ENCODE measurements around the gene TRIP12. TPM values are rescaled to one million over a fixed set of nuclear protein-coding genes. Genes with fewer than 3 reads are reported as not detected.

The TRIP12 gene
- total and polyA plus RNA-seq, 2 experiments from 2014 or later = 21.5 to 133 TPM

DNA sequence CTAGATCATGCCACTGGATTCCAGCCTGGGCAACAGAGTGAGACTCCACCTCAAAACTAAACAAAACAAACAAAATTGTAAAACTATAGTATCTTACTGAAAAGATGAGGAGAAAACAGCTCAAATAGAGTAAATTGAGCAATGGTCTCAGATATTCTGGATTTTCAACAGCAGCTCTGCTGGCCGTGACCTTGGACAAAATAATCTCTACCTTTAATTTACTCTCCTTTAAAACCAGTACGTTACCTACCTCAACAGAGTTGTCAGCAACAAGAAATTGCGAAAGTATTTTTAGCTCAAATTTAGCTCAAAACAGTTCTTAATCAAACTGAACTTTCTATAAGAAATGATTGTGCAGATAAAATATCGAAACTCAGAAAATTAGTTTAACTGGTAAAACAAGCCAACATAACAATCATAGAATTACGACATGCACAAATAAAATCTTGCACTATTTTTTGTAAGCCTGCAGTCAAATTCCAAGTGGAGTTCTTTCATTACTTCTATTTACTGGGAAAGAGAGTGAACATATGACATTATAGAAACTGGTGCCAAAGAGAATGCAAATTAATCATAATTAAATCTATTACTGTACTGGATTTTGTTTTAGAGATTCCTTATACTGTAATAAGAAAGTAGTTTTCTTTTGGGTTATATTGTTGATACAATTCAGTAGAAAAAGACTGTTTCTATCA is 40.8 kb downstream of the TRIP12 start (continued):
- no peak for TF ChIP-seq EZH2 (IDR thresholded peaks at IDR 0.05; ENCODE audit: low read depth, unreplicated experiment)
- no peak for TF ChIP-seq REST (IDR thresholded peaks at IDR 0.05; ENCODE audit: unreplicated experiment)
- TF ChIP-seq ZNF114 (CRISPR knock-in tag; IDR thresholded peaks at IDR 0.05) = no peak
- no peak for TF ChIP-seq ETS1 (IDR thresholded peaks at IDR 0.05)
- no peak for TF ChIP-seq CREB1 (CRISPR knock-in tag; IDR thresholded peaks at IDR 0.05; ENCODE audit: low read depth)
- no peak for TF ChIP-seq JUNB (IDR thresholded peaks at IDR 0.05; ENCODE audit: unreplicated experiment)

DNA sequence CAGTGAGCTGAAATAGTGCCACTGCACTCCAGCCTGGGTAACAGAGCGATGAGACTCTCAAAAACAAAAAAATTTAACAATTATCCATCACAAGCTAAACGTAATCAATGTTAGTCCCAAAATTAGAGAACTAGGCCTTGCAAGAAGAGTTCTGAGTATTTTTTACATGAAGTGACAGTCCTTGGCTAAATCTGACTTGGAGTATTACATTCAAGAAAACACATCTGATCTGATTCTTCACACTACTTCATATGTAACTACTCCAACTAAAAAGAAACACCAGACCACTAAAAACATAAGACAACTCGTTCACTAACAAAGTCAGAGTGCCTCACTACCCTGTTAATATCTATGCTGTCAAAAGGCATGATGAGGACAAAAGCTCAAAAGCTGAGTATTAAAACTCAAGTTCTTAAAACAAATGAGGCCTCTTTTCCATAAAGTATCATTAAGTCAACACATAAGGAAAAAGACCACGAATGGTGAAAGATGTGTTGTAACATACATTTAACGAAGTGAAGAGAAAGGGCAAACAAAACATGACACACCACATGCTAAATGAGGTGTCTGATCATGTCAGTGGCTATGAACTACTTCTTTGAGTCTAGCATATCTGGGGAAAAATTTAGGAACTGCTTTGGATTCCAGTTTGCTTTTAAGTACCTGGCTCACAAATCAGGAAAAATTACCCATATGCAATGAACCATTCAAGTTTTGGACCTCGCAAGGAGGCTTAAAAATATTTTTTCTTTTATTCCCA is 42.4 kb downstream of the TRIP12 start:
- Histone ChIP-seq H3K27me3 (ENCODE audit: insufficient read depth) (no peaks in the 10 kb centered on the region), H2AFZ (no peak overlapping the region), H3K4me3 (no peak overlapping the region), H4K20me1 (replicated peaks; ENCODE audit: insufficient read depth) (no peaks in the 10 kb centered on the region; the same call in 1 of the 2 replicates), H3K4me1 (ENCODE audit: insufficient read depth) (no peaks in the 10 kb centered on the region), H3K79me2 (replicated peaks; ENCODE audit: insufficient read depth) (peaks cover 78% of the 10 kb centered on the region), H3K36me3 (ENCODE audit: insufficient read depth) (0 out of 2 replicates have a peak, but pooled peaks cover 6% of the 10 kb centered on the region), H3K27ac (ENCODE audit: low read depth) (no peak overlapping the region), H3F3A (replicated peaks; ENCODE audit: low read depth) (no peaks in the 10 kb centered on the region), H3K4me2 (no peak overlapping the region), H3K9me2 (ENCODE audit: insufficient read depth) (no peaks in the 10 kb centered on the region)
- DNase-seq (ENCODE audit: low spot score) (no peak), ATAC-seq (no peak)
- Mint-ChIP-seq H3K4me3 (no peak overlapping the region), H3K4me1 (peaks cover 5% of the 10 kb centered on the region; the same call in 2 of the 3 replicates), H3K9me3 (no peaks in the 10 kb centered on the region), H3K36me3 (ENCODE audit: low read depth) (peaks cover 18% of the 10 kb centered on the region), H3K27me3 (ENCODE audit: insufficient read depth, low read depth, poor library complexity) (peaks cover 4% of the 10 kb centered on the region), H3K27ac (no peak overlapping the region)
- TF ChIP-seq POLR2AphosphoS5 (IDR thresholded peaks at IDR 0.05; ENCODE audit: low read depth) (no peak), ZNF462 (CRISPR knock-in tag; IDR thresholded peaks at IDR 0.05) (no peak), CREB1 (CRISPR knock-in tag; IDR thresholded peaks at IDR 0.05; ENCODE audit: low read depth) (no peak), EZH2 (IDR thresholded peaks at IDR 0.05; ENCODE audit: low read depth, unreplicated experiment) (no peak), CTCF (conservative IDR thresholded peaks at IDR 0.05; ENCODE audit: low read depth in 2 of 2) (no peak), ZNF114 (CRISPR knock-in tag; IDR thresholded peaks at IDR 0.05) (no peak), JUNB (IDR thresholded peaks at IDR 0.05; ENCODE audit: unreplicated experiment) (no peak)

Data from GM23338 (cell line).